GM23248 (cell line): ENCODE data around the gene UBASH3A. TPM values are rescaled to one million over a fixed set of nuclear protein-coding genes. Genes with fewer than 3 reads are reported as not detected.
A peak's percentile ranks its signal among the peaks of the same experiment; 100 is the strongest.

Source experiments
- DNase-seq: peaks from one replicate; pipeline ENCODE4 v3.0.0-alpha.2; 2015
- H2AFZ ChIP-seq: fragments of 200-600 bp; sonication (generic); 2 replicates; pipeline ENCODE4 v1.6.1; 2016; ENCODE audit warnings: antibody characterized with exemption
- H3F3A ChIP-seq: fragments of 200-600 bp; sonication (generic); 2 replicates; pipeline ENCODE4 v1.6.1; 2016; ENCODE audit warnings: mild to moderate bottlenecking, antibody characterized with exemption, mixed run types; ENCODE audit not compliant: insufficient read depth
- H3K27ac ChIP-seq: fragments of 200-600 bp; sonication (generic); 2 replicates; pipeline ENCODE4 v1.5.1; 2016; ENCODE audit warnings: mild to moderate bottlenecking
- H3K27me3 ChIP-seq: fragments of 200-600 bp; sonication (generic); replicated peaks from 2 replicates; pipeline ENCODE4 v1.6.1; 2016; ENCODE audit warnings: mild to moderate bottlenecking; ENCODE audit not compliant: insufficient read depth
- H3K36me3 ChIP-seq: fragments of 200-600 bp; sonication (generic); 2 replicates; pipeline ENCODE4 v1.6.1; 2016; ENCODE audit warnings: low read depth, mild to moderate bottlenecking
- H3K4me1 ChIP-seq: fragments of 200-600 bp; sonication (generic); 2 replicates; pipeline ENCODE4 v1.6.1; 2016; ENCODE audit warnings: mild to moderate bottlenecking; ENCODE audit not compliant: insufficient read depth
- H3K4me2 ChIP-seq: fragments of 200-600 bp; sonication (generic); one replicate; pipeline ENCODE4 v1.6.1; 2016; ENCODE audit warnings: mild to moderate bottlenecking; ENCODE audit not compliant: unreplicated experiment
- H3K4me3 ChIP-seq: fragments of 200-600 bp; sonication (generic); 2 replicates; pipeline ENCODE4 v1.5.1; 2016; ENCODE audit warnings: mild to moderate bottlenecking
- H3K79me2 ChIP-seq: fragments of 200-600 bp; sonication (generic); 2 replicates; pipeline ENCODE4 v1.6.1; 2016; ENCODE audit warnings: mild to moderate bottlenecking; ENCODE audit not compliant: insufficient read depth
- H3K9ac ChIP-seq: fragments of 200-600 bp; sonication (generic); 2 replicates; pipeline ENCODE4 v1.6.1; 2016; ENCODE audit warnings: mild to moderate bottlenecking
- H3K9me2 ChIP-seq: fragments of 200-600 bp; sonication (generic); 2 replicates; pipeline ENCODE4 v1.6.1; 2016; ENCODE audit warnings: mixed run types, mild to moderate bottlenecking, moderate library complexity; ENCODE audit not compliant: insufficient read depth
- H3K9me3 ChIP-seq: fragments of 200-600 bp; sonication (generic); one replicate; pipeline ENCODE4 v1.6.1; 2017; ENCODE audit warnings: low read depth
- H4K20me1 ChIP-seq: fragments of 200-600 bp; sonication (generic); 2 replicates; pipeline ENCODE4 v1.6.0; 2016; ENCODE audit not compliant: insufficient read depth
- EZH2 ChIP-seq: fragments of 200-600 bp; sonication (generic); IDR thresholded peaks from 2 replicates; pipeline ENCODE4 v1.6.1; 2018; ENCODE audit warnings: antibody characterized with exemption, mild to moderate bottlenecking; ENCODE audit not compliant: insufficient read depth, poor library complexity, severe bottlenecking
- EZH2phosphoT487 ChIP-seq: fragments of 200-600 bp; sonication (generic); IDR thresholded peaks from 2 replicates; pipeline ENCODE4 v1.6.1; 2018; ENCODE audit warnings: antibody characterized with exemption, moderate library complexity, mild to moderate bottlenecking, low read depth; ENCODE audit not compliant: insufficient read depth
- WGBS, 2 experiments: methylation state at CpG; one replicate each; pipeline ENCODE4 v1.1.6; 2015 to 2017; ENCODE audit warnings: low lambda C conversion rate in 2 of 2, low coverage in 1 of 2; ENCODE audit errors: missing lambda C conversion rate in 2 of 2; 5-methylcytosine and 5-hydroxymethylcytosine counted together
- in situ Hi-C: fragments of 300-500 bp; cut with MboI; formaldehyde crosslinking; loops from 2 replicates; pipeline ENCODE4 v1.15.0; 2020
- polyA plus RNA-seq: library from polyadenylated mRNA; unstranded; fragments of >200 nt; fragmentation: Nextera tagmentation; extraction: Ambion mirVana; gene quantifications from 2 replicates; pipeline ENCODE4 v1.2.1, GENCODE V29; 2016
- total RNA-seq: library from RNA; depleted of rRNA; stranded (reverse); fragments of >200 nt; shearing (Covaris generic); gene quantifications from 2 replicates; pipeline ENCODE4 v1.2.3, GENCODE V29; 2014

The UBASH3A gene
- total and polyA plus RNA-seq, 2 experiments from 2014 or later = not detected

DNA sequence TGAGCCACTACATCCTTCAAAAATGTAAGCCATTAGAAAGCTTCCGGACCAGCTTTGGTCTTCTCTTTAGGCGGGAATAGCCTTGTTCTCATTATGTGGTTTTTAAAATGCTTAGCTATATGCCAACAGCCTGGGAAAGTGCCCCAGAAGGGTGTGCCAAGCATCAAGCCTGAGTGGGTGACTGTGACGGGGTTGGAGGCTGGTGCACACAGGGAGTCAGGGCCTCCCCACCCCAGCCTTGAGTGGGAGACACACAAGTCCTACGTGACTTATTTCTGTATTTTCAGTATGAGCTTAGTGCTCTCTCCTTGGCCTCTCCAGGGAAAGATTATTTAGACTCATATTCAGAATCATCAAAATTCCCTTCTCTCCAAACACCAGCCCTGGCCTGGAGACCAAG lies 9.8 kb downstream of the UBASH3A start:
- no peaks in the 10 kb centered on the region for H4K20me1 ChIP-seq
- in situ Hi-C loops = no loop called here

GRCh38 chr21:42414066-42414465 lies 10.4 kb downstream of the UBASH3A start:
- no peaks in the 10 kb centered on the region for H3K9me3 ChIP-seq

More for the DNA sequence above, 9.8 kb downstream of the UBASH3A start:
- H3K27me3 ChIP-seq = no peaks in the 10 kb centered on the region; the same call in 1 of the 2 replicates
- no peak overlapping the region for H3K4me2 ChIP-seq
- H3K4me3 ChIP-seq = no peak overlapping the region
- no peak overlapping the region for H3K27ac ChIP-seq
- H3K9me2 ChIP-seq = no peaks in the 10 kb centered on the region
- H3K9ac ChIP-seq = no peak overlapping the region
- DNase-seq = no peak
- H2AFZ ChIP-seq = no peak overlapping the region
- no peaks in the 10 kb centered on the region for H3K9me3 ChIP-seq
- H3F3A ChIP-seq = no peaks in the 10 kb centered on the region
- H3K4me1 ChIP-seq = no peaks in the 10 kb centered on the region
- H3K36me3 ChIP-seq = no peaks in the 10 kb centered on the region
- H3K79me2 ChIP-seq = no peaks in the 10 kb centered on the region
- 36 to 38% methylated on average over 4 of the region's 4 CpGs for WGBS, 2 experiments
- TF ChIP-seq EZH2 (no peak), EZH2phosphoT487 (no peak)

DNA sequence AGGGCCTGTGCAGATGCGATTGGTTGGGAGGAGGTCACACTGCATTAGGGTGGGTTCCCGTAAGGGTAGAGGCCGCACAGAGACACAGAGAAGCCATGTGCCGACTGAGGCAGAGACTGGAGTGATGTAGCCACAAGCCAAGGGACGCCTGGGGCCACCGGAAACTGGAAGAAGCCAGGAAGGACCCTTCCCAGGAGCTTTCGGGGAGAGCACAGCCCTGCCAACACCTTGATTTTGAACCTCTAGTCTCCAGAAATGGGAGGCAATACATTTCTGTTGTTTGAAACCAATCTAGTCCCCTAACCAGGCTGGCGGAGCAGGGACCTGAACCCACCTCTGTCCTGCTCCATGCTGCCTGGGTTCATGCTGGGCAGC lies 10.8 kb downstream of the UBASH3A start:
- no peaks in the 10 kb centered on the region for H3K9me3 ChIP-seq
- H3K27me3 ChIP-seq = peaks cover 3% of the 10 kb centered on the region; the same call in 1 of the 2 replicates
- H3K4me2 ChIP-seq = no peak overlapping the region
- in situ Hi-C loops = no loop called here
- H3F3A ChIP-seq = no peaks in the 10 kb centered on the region
- no peak overlapping the region for H2AFZ ChIP-seq
- no peak overlapping the region for H3K9ac ChIP-seq
- H3K36me3 ChIP-seq = no peaks in the 10 kb centered on the region
- no peak for DNase-seq
- no peaks in the 10 kb centered on the region for H3K9me2 ChIP-seq
- TF ChIP-seq EZH2phosphoT487 (no peak), EZH2 (no peak)
- no peaks in the 10 kb centered on the region for H3K4me1 ChIP-seq
- no peaks in the 10 kb centered on the region for H4K20me1 ChIP-seq
- 62 to 77% methylated on average over 8 of the region's 8 CpGs for WGBS, 2 experiments
- H3K79me2 ChIP-seq = no peaks in the 10 kb centered on the region
- H3K27ac ChIP-seq = no peak overlapping the region
- H3K4me3 ChIP-seq = no peak overlapping the region

More at GRCh38 chr21:42414066-42414465, 10.4 kb downstream of the UBASH3A start:
- Histone ChIP-seq H3K4me1 (no peaks in the 10 kb centered on the region), H3K79me2 (no peaks in the 10 kb centered on the region), H4K20me1 (no peaks in the 10 kb centered on the region), H3K36me3 (no peaks in the 10 kb centered on the region), H3F3A (no peaks in the 10 kb centered on the region), H3K27ac (no peak overlapping the region), H2AFZ (no peak overlapping the region), H3K4me3 (no peak overlapping the region), H3K9me2 (no peaks in the 10 kb centered on the region), H3K9ac (no peak overlapping the region), H3K4me2 (no peak overlapping the region), H3K27me3 (peaks cover under 1% of the 10 kb centered on the region; the same call in 1 of the 2 replicates)
- in situ Hi-C loops = no loop called here
- no peak for TF ChIP-seq EZH2phosphoT487
- no peak for TF ChIP-seq EZH2
- DNase-seq = no peak
- 78 to 81% methylated on average over 8 of the region's 8 CpGs for WGBS, 2 experiments

DNA sequence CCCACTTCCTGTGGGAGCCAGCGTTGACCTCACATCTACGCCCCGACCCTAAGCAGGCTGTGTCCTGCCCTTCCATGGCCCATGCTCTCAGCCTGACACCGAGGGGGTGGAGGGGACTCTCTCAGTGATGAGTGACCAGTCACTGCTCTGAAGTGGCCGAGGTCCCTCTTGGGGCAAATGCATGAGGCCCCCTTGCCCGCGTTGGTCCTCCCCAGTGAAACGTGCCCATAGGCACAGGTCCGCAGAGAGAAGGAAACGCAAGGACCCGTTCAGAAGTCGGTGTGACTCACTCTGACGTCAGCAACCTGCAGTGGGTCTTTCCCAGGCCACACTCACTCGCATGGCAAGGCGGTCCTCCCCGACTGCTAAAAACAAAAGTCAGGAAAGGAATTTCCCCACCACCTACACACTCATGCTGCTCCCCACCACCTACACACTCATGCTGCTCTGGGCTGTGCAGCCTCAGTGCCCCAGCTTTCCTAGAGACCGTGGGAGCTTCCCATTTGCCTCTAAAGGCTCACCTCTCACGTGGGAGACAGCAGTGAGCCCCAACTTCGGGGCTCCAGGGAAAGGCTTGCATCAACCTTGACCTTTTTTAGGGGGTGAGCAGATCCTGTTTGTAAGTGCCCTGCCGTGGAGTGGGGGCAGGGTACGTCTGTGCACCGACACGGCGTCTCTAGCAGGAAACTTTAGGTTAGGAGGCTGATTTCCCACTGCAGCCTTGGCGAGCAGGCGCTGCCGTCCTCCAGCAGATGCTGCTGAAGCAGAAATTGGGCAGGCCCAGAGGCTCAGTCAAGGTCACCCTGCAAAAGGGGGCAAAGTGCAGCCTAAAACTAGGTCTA lies 11.4 kb downstream of the UBASH3A start:
- peaks cover 3% of the 10 kb centered on the region; the same call in 1 of the 2 replicates for H3K27me3 ChIP-seq
- H3K9ac ChIP-seq = no peak overlapping the region
- WGBS, 2 experiments = 37 to 38% methylated on average over 27 of the region's 27 CpGs
- H3K36me3 ChIP-seq = no peaks in the 10 kb centered on the region
- H3K4me1 ChIP-seq = no peaks in the 10 kb centered on the region
- no peak overlapping the region for H3K27ac ChIP-seq
- no peak overlapping the region for H2AFZ ChIP-seq
- H3K4me3 ChIP-seq = no peak overlapping the region
- no peak overlapping the region for H3K4me2 ChIP-seq
- no peaks in the 10 kb centered on the region for H3K79me2 ChIP-seq
- H3K9me3 ChIP-seq = no peaks in the 10 kb centered on the region
- H3K9me2 ChIP-seq = no peaks in the 10 kb centered on the region
- peak; percentile 60 for DNase-seq
- TF ChIP-seq EZH2 (no peak), EZH2phosphoT487 (no peak)
- in situ Hi-C loops = no loop called here
- H4K20me1 ChIP-seq = no peaks in the 10 kb centered on the region
- H3F3A ChIP-seq = no peaks in the 10 kb centered on the region
